Glutamatergic neuron (in vitro differentiated cells): ENCODE results near the gene TIAL1. TPM values are rescaled to one million over a fixed set of nuclear protein-coding genes. Genes with fewer than 3 reads are reported as not detected.

Source experiments
- DNase-seq: peaks from one replicate; pipeline ENCODE4 v3.0.0; 2022
- H3K27ac Mint-ChIP-seq: one replicate; pipeline ENCODE4 v1.8.0; 2020; ENCODE audit warnings: mild to moderate bottlenecking, mixed read lengths, inconsistent platforms; ENCODE audit not compliant: unreplicated experiment
- H3K27me3 Mint-ChIP-seq: one replicate; pipeline ENCODE4 v1.8.0; 2020; ENCODE audit warnings: mild to moderate bottlenecking, moderate library complexity, mixed read lengths, inconsistent platforms; ENCODE audit not compliant: unreplicated experiment
- H3K36me3 Mint-ChIP-seq: one replicate; pipeline ENCODE4 v1.8.0; 2020; ENCODE audit warnings: mild to moderate bottlenecking, mixed read lengths, inconsistent platforms; ENCODE audit not compliant: unreplicated experiment
- H3K4me1 Mint-ChIP-seq: one replicate; pipeline ENCODE4 v1.8.0; 2020; ENCODE audit warnings: mild to moderate bottlenecking, low read depth, mixed read lengths, inconsistent platforms; ENCODE audit not compliant: unreplicated experiment
- H3K4me3 Mint-ChIP-seq: one replicate; pipeline ENCODE4 v1.8.0; 2020; ENCODE audit warnings: mild to moderate bottlenecking, mixed read lengths, inconsistent platforms; ENCODE audit not compliant: unreplicated experiment
- H3K9me3 Mint-ChIP-seq: one replicate; pipeline ENCODE4 v1.8.0; 2020; ENCODE audit warnings: mild to moderate bottlenecking, moderate library complexity, mixed read lengths, inconsistent platforms; ENCODE audit not compliant: unreplicated experiment
- CTCF ChIP-seq: fragments of 200-600 bp; sonication (generic); IDR thresholded peaks from one replicate; pipeline ENCODE4 v1.5.0; 2021; ENCODE audit not compliant: partially characterized antibody, unreplicated experiment
- total RNA-seq: library from RNA; stranded (reverse); fragmentation: NEBNext Ultra II Directional; extraction: Animal tissue kit (Norgen Biotek cat#: 25700); gene quantifications from one replicate; pipeline ENCODE4 v1.2.1, GENCODE V29; 2021; ENCODE audit not compliant: unreplicated experiment

TIAL1 gene
- total RNA-seq, 1 donor from 2014 or later, result 216 TPM

GRCh38 chr10:119542988-119543813 is 53.6 kb downstream of the TIAL1 start:
- Mint-ChIP-seq H3K4me3 (peak overlapping the region; percentile 95), H3K27me3 (peaks cover 18% of the 10 kb centered on the region), H3K4me1 (peaks cover 38% of the 10 kb centered on the region), H3K9me3 (peaks cover 16% of the 10 kb centered on the region), H3K36me3 (peaks cover 11% of the 10 kb centered on the region), H3K27ac (peak overlapping the region; percentile 72)
- peak; percentile 66 for DNase-seq
- TF ChIP-seq CTCF, result peak; percentile 35

GRCh38 chr10:119542357-119542987 is 54.3 kb downstream of the TIAL1 start, which contains the start of gene RGS10:
RGS10 (minus strand) TSS chr10:119542719; CDS start chr10:119542638, 81 bp downstream.
- Mint-ChIP-seq H3K27me3 (peaks cover 19% of the 10 kb centered on the region), H3K4me1 (peaks cover 46% of the 10 kb centered on the region), H3K9me3 (peaks cover 16% of the 10 kb centered on the region), H3K36me3 (peaks cover 11% of the 10 kb centered on the region), H3K4me3 (peak within 1 kb of the TSS; percentile 95), H3K27ac (peak within 1 kb of the TSS; percentile 89)
- peak; percentile 74 for DNase-seq
- TF ChIP-seq CTCF, result no peak

- peak overlapping the region; percentile 91 for H3K4me3 Mint-ChIP-seq
- H3K27ac Mint-ChIP-seq, result peak overlapping the region; percentile 89
- H3K36me3 Mint-ChIP-seq, result peaks cover 11% of the 10 kb centered on the region
- peaks cover 18% of the 10 kb centered on the region for H3K27me3 Mint-ChIP-seq
- no peak for DNase-seq
- peaks cover 19% of the 10 kb centered on the region for H3K9me3 Mint-ChIP-seq
- TF ChIP-seq CTCF, result no peak
- peaks cover 51% of the 10 kb centered on the region for H3K4me1 Mint-ChIP-seq
Measured at GRCh38 chr10:119541459-119542356, 55.1 kb downstream of the TIAL1 start.

- peak overlapping the region; percentile 91 for H3K4me3 Mint-ChIP-seq
- peaks cover 20% of the 10 kb centered on the region for H3K27me3 Mint-ChIP-seq
- DNase-seq, result no peak
Measured at GRCh38 chr10:119541046-119541445, 55.7 kb downstream of the TIAL1 start.

More at GRCh38 chr10:119541046-119541445, 55.7 kb downstream of the TIAL1 start:
- H3K4me1 Mint-ChIP-seq, result peaks cover 55% of the 10 kb centered on the region
- no peak for TF ChIP-seq CTCF
- peak overlapping the region; percentile 89 for H3K27ac Mint-ChIP-seq
- peaks cover 11% of the 10 kb centered on the region for H3K36me3 Mint-ChIP-seq
- peaks cover 21% of the 10 kb centered on the region for H3K9me3 Mint-ChIP-seq
